H9 (cell line): ENCODE data around the gene TMEM132D. TPM values are rescaled to one million over a fixed set of nuclear protein-coding genes. Genes with fewer than 3 reads are reported as not detected.

ENCODE experiments used
- DNase-seq: peaks from one replicate; pipeline ENCODE4 v3.0.0-alpha.2; 2017
- H2AFZ ChIP-seq: one replicate; pipeline ENCODE4 v1.6.1; 2013; ENCODE audit warnings: mild to moderate bottlenecking, low read length, control low read depth, moderate library complexity
- H2AK5ac ChIP-seq: 2 replicates; pipeline ENCODE4 v1.6.1; 2013; ENCODE audit warnings: low read length, control low read depth, mixed read lengths; ENCODE audit not compliant: insufficient read length
- H2BK120ac ChIP-seq: one replicate; pipeline ENCODE4 v1.6.1; 2013; ENCODE audit warnings: low read depth, mild to moderate bottlenecking, low read length, control low read depth, inconsistent platforms; ENCODE audit not compliant: poor library complexity, severe bottlenecking
- H2BK12ac ChIP-seq: 2 replicates; pipeline ENCODE4 v1.6.1; 2013; ENCODE audit warnings: low read length, control low read depth, mixed read lengths, low read depth; ENCODE audit not compliant: insufficient read length
- H2BK15ac ChIP-seq: 2 replicates; pipeline ENCODE4 v1.6.1; 2013; ENCODE audit warnings: low read depth, low read length, control low read depth
- H2BK20ac ChIP-seq: one replicate; pipeline ENCODE4 v1.6.1; 2013; ENCODE audit warnings: low read depth, mild to moderate bottlenecking, low read length, control low read depth, inconsistent platforms; ENCODE audit not compliant: poor library complexity, severe bottlenecking
- H2BK5ac ChIP-seq: 2 replicates; pipeline ENCODE4 v1.6.1; 2013; ENCODE audit warnings: low read length, control low read depth, mixed read lengths; ENCODE audit not compliant: insufficient read length
- H3K14ac ChIP-seq: 2 replicates; pipeline ENCODE4 v1.6.1; 2013; ENCODE audit warnings: low read length, control low read depth; ENCODE audit not compliant: insufficient read depth
- H3K18ac ChIP-seq: 2 replicates; pipeline ENCODE4 v1.6.1; 2013; ENCODE audit warnings: low read depth, mild to moderate bottlenecking, mixed read lengths, low read length, control low read depth; ENCODE audit not compliant: insufficient read length
- H3K23ac ChIP-seq: 2 replicates; pipeline ENCODE4 v1.6.1; 2013; ENCODE audit warnings: low read length, control low read depth, mixed read lengths, low read depth; ENCODE audit not compliant: insufficient read length
- H3K23me2 ChIP-seq: 2 replicates; pipeline ENCODE4 v1.6.1; 2013; ENCODE audit warnings: low read depth, mild to moderate bottlenecking, mixed read lengths, low read length, control low read depth; ENCODE audit not compliant: insufficient read length, poor library complexity, severe bottlenecking
- H3K27ac ChIP-seq: 2 replicates; pipeline ENCODE4 v1.5.1; 2013; ENCODE audit warnings: low read length, control low read depth, mixed read lengths, low read depth; ENCODE audit not compliant: insufficient read length
- H3K27me3 ChIP-seq: 2 replicates; pipeline ENCODE4 v1.6.1; 2013; ENCODE audit warnings: low read length, control low read depth, inconsistent platforms; ENCODE audit not compliant: insufficient read depth
- H3K4ac ChIP-seq: 2 replicates; pipeline ENCODE4 v1.6.1; 2013; ENCODE audit warnings: low read depth, mild to moderate bottlenecking, control low read depth, inconsistent platforms, low read length, moderate library complexity
- H3K4me1 ChIP-seq: 2 replicates; pipeline ENCODE4 v1.6.1; 2013; ENCODE audit warnings: low read length, control low read depth, inconsistent platforms; ENCODE audit not compliant: insufficient read depth
- H3K4me2 ChIP-seq: 2 replicates; pipeline ENCODE4 v1.6.1; 2013; ENCODE audit warnings: low read length, control low read depth, mixed read lengths; ENCODE audit not compliant: insufficient read length, insufficient read depth
- H3K56ac ChIP-seq: 2 replicates; pipeline ENCODE4 v1.6.1; 2013; ENCODE audit warnings: low read depth, mild to moderate bottlenecking, mixed read lengths, low read length, control low read depth; ENCODE audit not compliant: insufficient read length
- H3K79me1 ChIP-seq: 2 replicates; pipeline ENCODE4 v1.6.1; 2013; ENCODE audit warnings: low read depth, mild to moderate bottlenecking, moderate library complexity, low read length, control low read depth, inconsistent platforms; ENCODE audit not compliant: insufficient read depth, poor library complexity, severe bottlenecking
- H3K79me2 ChIP-seq: 2 replicates; pipeline ENCODE4 v1.6.1; 2013; ENCODE audit warnings: low read length, control low read depth, inconsistent platforms; ENCODE audit not compliant: insufficient read depth
- H3K9ac ChIP-seq: 2 replicates; pipeline ENCODE4 v1.6.1; 2013; ENCODE audit warnings: low read length, control low read depth, mixed read lengths; ENCODE audit not compliant: insufficient read length; ENCODE audit errors: extremely low read depth
- H3K9me3 ChIP-seq: one replicate; pipeline ENCODE4 v1.6.1; 2013; ENCODE audit warnings: low read depth, low read length, inconsistent platforms; ENCODE audit not compliant: control insufficient read depth
- H3T11ph ChIP-seq: one replicate; pipeline ENCODE4 v1.6.1; 2013; ENCODE audit warnings: mild to moderate bottlenecking, low read length, control low read depth, inconsistent platforms
- H4K20me1 ChIP-seq: one replicate; pipeline ENCODE4 v1.6.1; 2013; ENCODE audit not compliant: control insufficient read depth, insufficient read length, insufficient read depth
- H4K5ac ChIP-seq: 2 replicates; pipeline ENCODE4 v1.6.1; 2013; ENCODE audit warnings: low read depth, mild to moderate bottlenecking, mixed read lengths, low read length, control low read depth; ENCODE audit not compliant: insufficient read length
- H4K8ac ChIP-seq: replicated peaks from 2 replicates; pipeline ENCODE4 v1.6.1; 2013; ENCODE audit warnings: low read length, control low read depth, mixed read lengths, low read depth; ENCODE audit not compliant: insufficient read length
- H4K91ac ChIP-seq: 2 replicates; pipeline ENCODE4 v1.6.1; 2013; ENCODE audit warnings: low read depth, mild to moderate bottlenecking, moderate library complexity, mixed read lengths, low read length, control low read depth; ENCODE audit not compliant: insufficient read length
- H3K27ac Mint-ChIP-seq, 3 experiments: 2 replicates in 2 of 3; 3 replicates in 1 of 3; pipeline ENCODE4 v1.8.0; 2020 to 2021; ENCODE audit warnings: mixed read lengths in 3 of 3, mild to moderate bottlenecking in 1 of 3, moderate library complexity in 1 of 3
- H3K27me3 Mint-ChIP-seq: 2 replicates; pipeline ENCODE4 v1.8.0; 2021; ENCODE audit warnings: low read depth, mild to moderate bottlenecking, moderate library complexity, mixed read lengths
- H3K36me3 Mint-ChIP-seq, 3 experiments: 2 replicates in 2 of 3; 3 replicates in 1 of 3; pipeline ENCODE4 v1.8.0; 2020 to 2021; ENCODE audit warnings: low read depth in 3 of 3, mixed read lengths in 3 of 3; ENCODE audit not compliant: insufficient read depth in 1 of 3
- H3K4me1 Mint-ChIP-seq, 2 experiments: 2 replicates each; pipeline ENCODE4 v1.8.0; 2020; ENCODE audit warnings: mixed read lengths in 2 of 2
- H3K4me3 Mint-ChIP-seq, 2 experiments: 2 replicates in 1 of 2; 3 replicates in 1 of 2; pipeline ENCODE4 v1.8.0; 2020 to 2021; ENCODE audit warnings: mild to moderate bottlenecking in 2 of 2, mixed read lengths in 2 of 2, moderate library complexity in 1 of 2
- H3K9me3 Mint-ChIP-seq, 2 experiments: 2 replicates in 1 of 2; 3 replicates in 1 of 2; pipeline ENCODE4 v1.8.0; 2020; ENCODE audit warnings: mild to moderate bottlenecking in 2 of 2, mixed read lengths in 2 of 2, moderate library complexity in 1 of 2
- CTCF ChIP-seq: fragments of 200-600 bp; sonication (generic); conservative IDR thresholded peaks from 3 replicates; pipeline ENCODE4 v1.8.0; 2021; ENCODE audit warnings: antibody characterized with exemption, mild to moderate bottlenecking
- WGBS: extraction: QIAGEN DNeasy Blood & Tissue Kit; methylation state at CpG from one replicate; pipeline ENCODE4 v1.1.7; 2013; ENCODE audit warnings: missing lambda C conversion rate, low lambda C conversion rate, mixed read lengths; ENCODE audit not compliant: insufficient read length; ENCODE audit errors: extremely low coverage; 5-methylcytosine and 5-hydroxymethylcytosine counted together
- total RNA-seq: library from RNA; stranded (reverse); gene quantifications from 2 replicates; pipeline ENCODE4 v1.2.1, GENCODE V29; 2021

The TMEM132D gene
- total RNA-seq, 1 experiment from 2014 or later: 6.1 TPM

GRCh38 chr12:129404556-129404955 is 499.3 kb downstream of the TMEM132D start:
- H3K79me1 ChIP-seq: no peaks in the 10 kb centered on the region
- DNase-seq: no peak
- no peaks in the 10 kb centered on the region for H3K23me2 ChIP-seq
- H4K20me1 ChIP-seq: no peaks in the 10 kb centered on the region
- H3K9ac ChIP-seq: no peak overlapping the region
- H3K4me1 ChIP-seq: no peaks in the 10 kb centered on the region; the same call in 1 of the 2 replicates
- H3K14ac ChIP-seq: no peak overlapping the region
- H2AK5ac ChIP-seq: no peak overlapping the region
- no peak overlapping the region for H3K27ac Mint-ChIP-seq
- H2BK120ac ChIP-seq: no peak overlapping the region
- WGBS: no CpG with 5 or more reads among the region's 4 CpGs
- no peak overlapping the region for H2BK20ac ChIP-seq
- peaks cover 10 to 11% of the 10 kb centered on the region in 2 experiments for H3K4me1 Mint-ChIP-seq
- no peak for TF ChIP-seq CTCF
- no peak overlapping the region for H2BK12ac ChIP-seq
- H3K9me3 ChIP-seq: no peaks in the 10 kb centered on the region
- no peak overlapping the region for H2BK15ac ChIP-seq
- peaks cover 0 to 2% (median 0%) of the 10 kb centered on the region in 3 experiments; a peak in 2 of 7 replicates for H3K36me3 Mint-ChIP-seq
- no peak overlapping the region for H3K27ac ChIP-seq
- no peak overlapping the region for H4K5ac ChIP-seq
- no peaks in the 10 kb centered on the region for H3K27me3 ChIP-seq
- H2BK5ac ChIP-seq: no peak overlapping the region
- no peak overlapping the region for H3K18ac ChIP-seq
- no peak overlapping the region for H3T11ph ChIP-seq
- H3K4ac ChIP-seq: no peak overlapping the region
- no peak overlapping the region for H4K91ac ChIP-seq
- no peak overlapping the region for H2AFZ ChIP-seq
- no peak overlapping the region for H4K8ac ChIP-seq
- no peak overlapping the region for H3K4me2 ChIP-seq
- no peak overlapping the region for H3K23ac ChIP-seq
- peaks cover 0 to 1% of the 10 kb centered on the region in 2 experiments; a peak in 1 of 5 replicates for H3K9me3 Mint-ChIP-seq
- no peaks in the 10 kb centered on the region; the same call in none of the 2 replicates for H3K27me3 Mint-ChIP-seq
- H3K79me2 ChIP-seq: no peaks in the 10 kb centered on the region
- H3K56ac ChIP-seq: no peak overlapping the region
- no peak overlapping the region for H3K4me3 Mint-ChIP-seq
